ENCODE results near the gene CAPN5. TPM values are rescaled to one million over a fixed set of nuclear protein-coding genes. Genes with fewer than 3 reads are reported as not detected.

CAPN5 gene
- total and polyA plus RNA-seq, 2 experiments from 2014 or later: 10.2 to 32.2 TPM

DNA sequence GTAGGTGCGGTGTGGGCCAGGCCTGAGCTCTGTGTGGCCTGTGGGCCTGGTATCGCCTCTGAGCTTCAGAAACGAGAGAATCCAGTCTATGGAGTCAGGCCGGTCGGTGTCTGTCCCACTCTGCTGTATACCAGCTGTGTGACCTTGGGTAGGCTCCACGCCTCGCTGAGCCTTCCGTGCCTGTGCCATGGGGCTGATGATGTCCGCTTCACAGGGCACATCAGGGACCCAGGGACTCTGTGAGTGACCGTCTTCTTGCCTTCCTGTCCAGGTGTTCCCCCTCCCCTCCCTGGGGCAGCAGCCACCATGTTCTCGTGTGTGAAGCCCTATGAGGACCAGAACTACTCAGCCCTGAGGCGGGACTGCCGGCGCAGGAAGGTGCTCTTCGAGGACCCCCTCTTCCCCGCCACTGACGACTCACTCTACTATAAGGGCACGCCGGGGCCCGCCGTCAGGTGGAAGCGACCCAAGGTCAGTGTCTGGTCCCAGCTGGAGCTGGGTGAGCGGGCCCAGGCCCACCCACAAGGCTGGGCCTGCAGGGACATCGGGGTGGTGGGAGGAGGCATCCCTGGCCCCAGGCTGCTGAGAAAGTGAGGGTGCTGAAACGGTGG is 17.9 kb downstream of the CAPN5 start:
- peaks cover 7% of the 10 kb centered on the region for H3K27me3 Mint-ChIP-seq (ENCODE audit: insufficient read depth, low read depth, poor library complexity)
- ATAC-seq: no peak

More for the DNA sequence above, 17.9 kb downstream of the CAPN5 start:
- Histone ChIP-seq H3K27me3 (ENCODE audit: insufficient read depth) (no peaks in the 10 kb centered on the region), H2AFZ (no peak overlapping the region), H3F3A (replicated peaks; ENCODE audit: low read depth) (no peaks in the 10 kb centered on the region), H3K36me3 (ENCODE audit: insufficient read depth) (no peaks in the 10 kb centered on the region), H3K4me1 (ENCODE audit: insufficient read depth) (no peaks in the 10 kb centered on the region), H3K9me2 (ENCODE audit: insufficient read depth) (no peaks in the 10 kb centered on the region), H3K79me2 (replicated peaks; ENCODE audit: insufficient read depth) (peaks cover 4% of the 10 kb centered on the region; the same call in 1 of the 2 replicates), H3K27ac (ENCODE audit: low read depth) (no peak overlapping the region), H3K4me3 (no peak overlapping the region), H4K20me1 (replicated peaks; ENCODE audit: insufficient read depth) (no peaks in the 10 kb centered on the region), H3K4me2 (no peak overlapping the region)
- peaks cover 6% of the 10 kb centered on the region; the same call in 1 of the 3 replicates for H3K4me1 Mint-ChIP-seq
- H3K27ac Mint-ChIP-seq: no peak overlapping the region; the same call in 1 of the 2 replicates
- no peaks in the 10 kb centered on the region for H3K9me3 Mint-ChIP-seq
- no peak overlapping the region for H3K4me3 Mint-ChIP-seq
- TF ChIP-seq, protein P1, sequence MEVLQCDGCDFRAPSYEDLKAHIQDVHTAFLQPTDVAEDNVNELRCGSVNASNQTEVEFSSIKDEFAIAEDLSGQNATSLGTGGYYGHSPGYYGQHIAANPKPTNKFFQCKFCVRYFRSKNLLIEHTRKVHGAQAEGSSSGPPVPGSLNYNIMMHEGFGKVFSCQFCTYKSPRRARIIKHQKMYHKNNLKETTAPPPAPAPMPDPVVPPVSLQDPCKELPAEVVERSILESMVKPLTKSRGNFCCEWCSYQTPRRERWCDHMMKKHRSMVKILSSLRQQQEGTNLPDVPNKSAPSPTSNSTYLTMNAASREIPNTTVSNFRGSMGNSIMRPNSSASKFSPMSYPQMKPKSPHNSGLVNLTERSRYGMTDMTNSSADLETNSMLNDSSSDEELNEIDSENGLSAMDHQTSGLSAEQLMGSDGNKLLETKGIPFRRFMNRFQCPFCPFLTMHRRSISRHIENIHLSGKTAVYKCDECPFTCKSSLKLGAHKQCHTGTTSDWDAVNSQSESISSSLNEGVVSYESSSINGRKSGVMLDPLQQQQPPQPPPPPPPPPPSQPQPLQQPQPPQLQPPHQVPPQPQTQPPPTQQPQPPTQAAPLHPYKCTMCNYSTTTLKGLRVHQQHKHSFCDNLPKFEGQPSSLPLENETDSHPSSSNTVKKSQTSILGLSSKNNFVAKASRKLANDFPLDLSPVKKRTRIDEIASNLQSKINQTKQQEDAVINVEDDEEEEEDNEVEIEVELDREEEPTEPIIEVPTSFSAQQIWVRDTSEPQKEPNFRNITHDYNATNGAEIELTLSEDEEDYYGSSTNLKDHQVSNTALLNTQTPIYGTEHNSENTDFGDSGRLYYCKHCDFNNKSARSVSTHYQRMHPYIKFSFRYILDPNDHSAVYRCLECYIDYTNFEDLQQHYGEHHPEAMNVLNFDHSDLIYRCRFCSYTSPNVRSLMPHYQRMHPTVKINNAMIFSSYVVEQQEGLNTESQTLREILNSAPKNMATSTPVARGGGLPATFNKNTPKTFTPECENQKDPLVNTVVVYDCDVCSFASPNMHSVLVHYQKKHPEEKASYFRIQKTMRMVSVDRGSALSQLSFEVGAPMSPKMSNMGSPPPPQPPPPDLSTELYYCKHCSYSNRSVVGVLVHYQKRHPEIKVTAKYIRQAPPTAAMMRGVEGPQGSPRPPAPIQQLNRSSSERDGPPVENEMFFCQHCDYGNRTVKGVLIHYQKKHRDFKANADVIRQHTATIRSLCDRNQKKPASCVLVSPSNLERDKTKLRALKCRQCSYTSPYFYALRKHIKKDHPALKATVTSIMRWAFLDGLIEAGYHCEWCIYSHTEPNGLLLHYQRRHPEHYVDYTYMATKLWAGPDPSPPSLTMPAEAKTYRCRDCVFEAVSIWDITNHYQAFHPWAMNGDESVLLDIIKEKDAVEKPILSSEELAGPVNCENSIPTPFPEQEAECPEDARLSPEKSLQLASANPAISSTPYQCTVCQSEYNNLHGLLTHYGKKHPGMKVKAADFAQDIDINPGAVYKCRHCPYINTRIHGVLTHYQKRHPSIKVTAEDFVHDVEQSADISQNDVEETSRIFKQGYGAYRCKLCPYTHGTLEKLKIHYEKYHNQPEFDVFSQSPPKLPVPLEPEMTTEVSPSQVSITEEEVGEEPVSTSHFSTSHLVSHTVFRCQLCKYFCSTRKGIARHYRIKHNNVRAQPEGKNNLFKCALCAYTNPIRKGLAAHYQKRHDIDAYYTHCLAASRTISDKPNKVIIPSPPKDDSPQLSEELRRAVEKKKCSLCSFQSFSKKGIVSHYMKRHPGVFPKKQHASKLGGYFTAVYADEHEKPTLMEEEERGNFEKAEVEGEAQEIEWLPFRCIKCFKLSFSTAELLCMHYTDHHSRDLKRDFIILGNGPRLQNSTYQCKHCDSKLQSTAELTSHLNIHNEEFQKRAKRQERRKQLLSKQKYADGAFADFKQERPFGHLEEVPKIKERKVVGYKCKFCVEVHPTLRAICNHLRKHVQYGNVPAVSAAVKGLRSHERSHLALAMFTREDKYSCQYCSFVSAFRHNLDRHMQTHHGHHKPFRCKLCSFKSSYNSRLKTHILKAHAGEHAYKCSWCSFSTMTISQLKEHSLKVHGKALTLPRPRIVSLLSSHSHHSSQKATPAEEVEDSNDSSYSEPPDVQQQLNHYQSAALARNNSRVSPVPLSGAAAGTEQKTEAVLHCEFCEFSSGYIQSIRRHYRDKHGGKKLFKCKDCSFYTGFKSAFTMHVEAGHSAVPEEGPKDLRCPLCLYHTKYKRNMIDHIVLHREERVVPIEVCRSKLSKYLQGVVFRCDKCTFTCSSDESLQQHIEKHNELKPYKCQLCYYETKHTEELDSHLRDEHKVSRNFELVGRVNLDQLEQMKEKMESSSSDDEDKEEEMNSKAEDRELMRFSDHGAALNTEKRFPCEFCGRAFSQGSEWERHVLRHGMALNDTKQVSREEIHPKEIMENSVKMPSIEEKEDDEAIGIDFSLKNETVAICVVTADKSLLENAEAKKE (CRISPR knock-in tag; IDR thresholded peaks at IDR 0.05): no peak
- no peak for TF ChIP-seq POLR2AphosphoS5 (IDR thresholded peaks at IDR 0.05; ENCODE audit: low read depth)
- TF ChIP-seq, protein P2, sequence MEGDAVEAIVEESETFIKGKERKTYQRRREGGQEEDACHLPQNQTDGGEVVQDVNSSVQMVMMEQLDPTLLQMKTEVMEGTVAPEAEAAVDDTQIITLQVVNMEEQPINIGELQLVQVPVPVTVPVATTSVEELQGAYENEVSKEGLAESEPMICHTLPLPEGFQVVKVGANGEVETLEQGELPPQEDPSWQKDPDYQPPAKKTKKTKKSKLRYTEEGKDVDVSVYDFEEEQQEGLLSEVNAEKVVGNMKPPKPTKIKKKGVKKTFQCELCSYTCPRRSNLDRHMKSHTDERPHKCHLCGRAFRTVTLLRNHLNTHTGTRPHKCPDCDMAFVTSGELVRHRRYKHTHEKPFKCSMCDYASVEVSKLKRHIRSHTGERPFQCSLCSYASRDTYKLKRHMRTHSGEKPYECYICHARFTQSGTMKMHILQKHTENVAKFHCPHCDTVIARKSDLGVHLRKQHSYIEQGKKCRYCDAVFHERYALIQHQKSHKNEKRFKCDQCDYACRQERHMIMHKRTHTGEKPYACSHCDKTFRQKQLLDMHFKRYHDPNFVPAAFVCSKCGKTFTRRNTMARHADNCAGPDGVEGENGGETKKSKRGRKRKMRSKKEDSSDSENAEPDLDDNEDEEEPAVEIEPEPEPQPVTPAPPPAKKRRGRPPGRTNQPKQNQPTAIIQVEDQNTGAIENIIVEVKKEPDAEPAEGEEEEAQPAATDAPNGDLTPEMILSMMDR (conservative IDR thresholded peaks at IDR 0.05; ENCODE audit: low read depth in 2 of 2): no peak
- TF ChIP-seq, protein P3, sequence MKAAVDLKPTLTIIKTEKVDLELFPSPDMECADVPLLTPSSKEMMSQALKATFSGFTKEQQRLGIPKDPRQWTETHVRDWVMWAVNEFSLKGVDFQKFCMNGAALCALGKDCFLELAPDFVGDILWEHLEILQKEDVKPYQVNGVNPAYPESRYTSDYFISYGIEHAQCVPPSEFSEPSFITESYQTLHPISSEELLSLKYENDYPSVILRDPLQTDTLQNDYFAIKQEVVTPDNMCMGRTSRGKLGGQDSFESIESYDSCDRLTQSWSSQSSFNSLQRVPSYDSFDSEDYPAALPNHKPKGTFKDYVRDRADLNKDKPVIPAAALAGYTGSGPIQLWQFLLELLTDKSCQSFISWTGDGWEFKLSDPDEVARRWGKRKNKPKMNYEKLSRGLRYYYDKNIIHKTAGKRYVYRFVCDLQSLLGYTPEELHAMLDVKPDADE (IDR thresholded peaks at IDR 0.05): no peak
- no peak for TF ChIP-seq JUNB (IDR thresholded peaks at IDR 0.05; ENCODE audit: unreplicated experiment)
- no peak for TF ChIP-seq EZH2phosphoT487 (IDR thresholded peaks at IDR 0.05; ENCODE audit: unreplicated experiment)
- TF ChIP-seq ZNF331 (CRISPR knock-in tag; IDR thresholded peaks at IDR 0.05; ENCODE audit: low read depth): no peak
- DNase-seq (ENCODE audit: low spot score): no peak
- no peaks in the 10 kb centered on the region for H3K36me3 Mint-ChIP-seq (ENCODE audit: low read depth)

Data from GM23338 (cell line).